ENCODE data around the gene SLC5A10. TPM values are rescaled to one million over a fixed set of nuclear protein-coding genes. Genes with fewer than 3 reads are reported as not detected.

The SLC5A10 gene
- polyA plus RNA-seq, 1 experiment: 0.05 TPM

DNA sequence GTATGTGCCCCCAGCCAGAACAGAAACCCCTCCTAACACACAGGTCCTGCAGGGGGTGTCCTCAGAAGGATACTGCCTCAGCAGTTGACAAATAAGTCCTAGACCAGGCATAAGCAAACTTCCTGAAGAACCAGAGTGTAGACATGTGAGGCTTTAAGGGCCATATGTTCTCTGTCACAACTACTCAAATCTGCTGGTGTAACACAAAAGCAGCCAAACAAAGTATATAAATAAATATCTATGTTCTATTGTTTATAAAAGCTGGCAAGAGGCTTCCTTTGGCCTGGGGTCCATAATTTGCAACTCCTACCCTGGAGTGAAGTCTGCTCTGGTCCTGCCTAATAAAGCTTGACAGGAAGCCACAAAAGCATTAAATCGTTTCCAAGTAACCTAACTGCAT, 42.7 kb downstream of the SLC5A10 start:
- TF ChIP-seq, protein P1, sequence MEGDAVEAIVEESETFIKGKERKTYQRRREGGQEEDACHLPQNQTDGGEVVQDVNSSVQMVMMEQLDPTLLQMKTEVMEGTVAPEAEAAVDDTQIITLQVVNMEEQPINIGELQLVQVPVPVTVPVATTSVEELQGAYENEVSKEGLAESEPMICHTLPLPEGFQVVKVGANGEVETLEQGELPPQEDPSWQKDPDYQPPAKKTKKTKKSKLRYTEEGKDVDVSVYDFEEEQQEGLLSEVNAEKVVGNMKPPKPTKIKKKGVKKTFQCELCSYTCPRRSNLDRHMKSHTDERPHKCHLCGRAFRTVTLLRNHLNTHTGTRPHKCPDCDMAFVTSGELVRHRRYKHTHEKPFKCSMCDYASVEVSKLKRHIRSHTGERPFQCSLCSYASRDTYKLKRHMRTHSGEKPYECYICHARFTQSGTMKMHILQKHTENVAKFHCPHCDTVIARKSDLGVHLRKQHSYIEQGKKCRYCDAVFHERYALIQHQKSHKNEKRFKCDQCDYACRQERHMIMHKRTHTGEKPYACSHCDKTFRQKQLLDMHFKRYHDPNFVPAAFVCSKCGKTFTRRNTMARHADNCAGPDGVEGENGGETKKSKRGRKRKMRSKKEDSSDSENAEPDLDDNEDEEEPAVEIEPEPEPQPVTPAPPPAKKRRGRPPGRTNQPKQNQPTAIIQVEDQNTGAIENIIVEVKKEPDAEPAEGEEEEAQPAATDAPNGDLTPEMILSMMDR (IDR thresholded peaks at IDR 0.05; ENCODE audit: insufficient read depth, low read depth, low read length): no peak

DNA sequence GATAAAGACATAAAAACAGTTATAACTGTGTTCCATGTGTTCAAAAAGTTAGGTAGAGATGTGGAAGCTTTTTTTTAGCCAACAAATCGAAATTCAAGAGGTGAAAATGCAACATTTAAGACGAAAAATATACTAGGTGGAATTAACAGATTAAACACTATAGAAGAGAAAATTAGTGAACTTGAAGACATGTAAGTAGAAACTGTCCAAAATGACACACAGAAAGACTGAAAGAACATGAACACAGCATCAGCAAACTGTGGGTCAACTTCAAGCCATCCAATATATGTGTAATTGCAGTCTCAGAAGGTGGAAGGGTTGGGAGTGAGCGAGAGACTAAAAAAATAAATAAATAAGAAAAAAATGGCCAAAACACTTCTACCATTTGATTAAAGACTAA, 43.3 kb downstream of the SLC5A10 start:
- CTCF ChIA-PET: no interaction called here
- POLR2A ChIA-PET: no interaction called here

More for the DNA sequence above, 42.7 kb downstream of the SLC5A10 start:
- DNase-seq (ENCODE audit: low read depth): no peak
- ChIA-PET CTCF (no interaction called here), POLR2A (no interaction called here)
- Histone ChIP-seq H3K36me3 (ENCODE audit: control insufficient read depth, insufficient read depth, low read length) (peaks cover 11% of the 10 kb centered on the region), H3K4me3 (ENCODE audit: low read depth, low read length) (no peak overlapping the region), H3K27me3 (ENCODE audit: control insufficient read depth, insufficient read depth, low read length) (no peaks in the 10 kb centered on the region)

DNA sequence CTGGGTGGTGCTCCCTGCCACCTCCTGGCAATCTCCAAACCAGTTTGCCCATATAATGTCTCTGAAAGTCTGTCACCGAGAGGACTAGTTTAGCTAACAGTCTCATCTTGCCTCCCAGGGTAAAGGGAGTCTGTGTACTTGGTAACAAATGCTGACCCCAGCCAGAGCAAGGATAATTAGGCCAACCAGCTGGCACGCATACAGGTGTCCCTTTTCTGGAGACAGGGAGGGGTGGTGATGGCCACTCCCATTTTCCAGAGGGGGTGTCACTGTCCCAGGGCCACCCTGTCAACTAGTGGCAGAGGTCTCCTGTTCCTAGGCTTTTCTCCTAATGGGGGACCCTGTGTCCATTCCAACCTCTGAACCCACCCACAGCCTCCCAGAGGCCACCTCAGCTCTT, 44.5 kb downstream of the SLC5A10 start:
- DNase-seq (ENCODE audit: low read depth): no peak
- ChIA-PET POLR2A (no interaction called here), CTCF (no interaction called here)
- no peaks in the 10 kb centered on the region for H3K27me3 ChIP-seq (ENCODE audit: control insufficient read depth, insufficient read depth, low read length)
- peaks cover 10% of the 10 kb centered on the region for H3K36me3 ChIP-seq (ENCODE audit: control insufficient read depth, insufficient read depth, low read length)
- TF ChIP-seq, protein P1 (IDR thresholded peaks at IDR 0.05; ENCODE audit: insufficient read depth, low read depth, low read length): no peak
- H3K4me3 ChIP-seq (ENCODE audit: low read depth, low read length): no peak overlapping the region

More for the DNA sequence above, 43.3 kb downstream of the SLC5A10 start:
- H3K27me3 ChIP-seq (ENCODE audit: control insufficient read depth, insufficient read depth, low read length): no peaks in the 10 kb centered on the region
- TF ChIP-seq, protein P1 (IDR thresholded peaks at IDR 0.05; ENCODE audit: insufficient read depth, low read depth, low read length): no peak
- no peak overlapping the region for H3K4me3 ChIP-seq (ENCODE audit: low read depth, low read length)
- peaks cover 10% of the 10 kb centered on the region for H3K36me3 ChIP-seq (ENCODE audit: control insufficient read depth, insufficient read depth, low read length)
- no peak for DNase-seq (ENCODE audit: low read depth)

DNA sequence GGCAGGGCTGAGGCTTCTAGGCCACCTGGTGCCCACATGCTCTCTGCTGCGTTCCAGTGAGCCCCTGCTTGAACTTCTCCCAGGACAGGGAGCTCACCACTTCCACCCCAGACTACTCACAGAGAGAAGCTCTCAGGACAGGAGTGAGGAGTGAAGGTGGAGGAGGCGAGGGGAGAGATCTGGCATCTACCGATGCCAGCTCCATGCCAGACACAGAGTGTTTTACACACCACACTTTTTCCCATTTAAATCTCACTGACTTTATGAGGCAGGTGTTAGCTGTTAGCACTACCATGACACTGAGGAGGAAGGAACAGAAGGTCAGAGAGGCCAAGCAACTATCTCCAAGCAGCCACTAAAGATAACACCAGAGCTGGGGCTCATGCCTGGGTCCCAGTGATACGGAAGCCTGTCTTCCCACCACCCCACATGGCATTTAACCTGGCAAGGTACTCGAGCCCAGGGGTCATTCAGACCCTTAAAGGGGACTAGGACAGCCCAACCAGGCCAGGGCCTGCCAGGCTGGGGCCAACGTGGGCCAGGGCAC, 45.8 kb downstream of the SLC5A10 start:
- CTCF ChIA-PET: interaction anchor here (1.7 kb wide), 1 partner anchor 37 kb away, joined by 7 read pairs; no protein-coding TSS in a partner anchor
- TF ChIP-seq, protein P1 (IDR thresholded peaks at IDR 0.05; ENCODE audit: insufficient read depth, low read depth, low read length): no peak
- Histone ChIP-seq H3K27me3 (ENCODE audit: control insufficient read depth, insufficient read depth, low read length) (no peaks in the 10 kb centered on the region), H3K36me3 (ENCODE audit: control insufficient read depth, insufficient read depth, low read length) (peaks cover 13% of the 10 kb centered on the region), H3K4me3 (ENCODE audit: low read depth, low read length) (no peak overlapping the region)
- no peak for DNase-seq (ENCODE audit: low read depth)
- POLR2A ChIA-PET: no interaction called here

DNA sequence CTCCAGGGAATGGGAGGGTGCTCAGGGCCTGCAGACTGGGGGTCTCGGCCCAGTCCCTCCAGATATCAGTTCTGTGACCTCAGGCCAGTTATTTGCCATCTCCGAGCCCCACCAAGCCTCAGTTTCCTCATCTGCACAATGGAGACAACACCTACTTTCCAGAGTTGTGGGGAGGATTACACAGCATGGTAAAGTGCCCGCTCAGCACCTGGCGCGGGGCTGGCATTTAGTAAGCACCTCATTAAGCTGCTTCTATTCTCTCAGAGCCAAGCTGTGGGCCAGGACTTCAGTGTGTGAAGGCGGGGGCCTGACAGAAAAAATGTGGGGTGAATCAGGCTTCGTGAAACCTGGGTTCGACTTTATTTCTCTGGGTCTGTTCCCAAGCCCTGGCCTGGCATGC, 47.4 kb downstream of the SLC5A10 start:
- POLR2A ChIA-PET: no interaction called here
- H3K4me3 ChIP-seq (ENCODE audit: low read depth, low read length): no peak overlapping the region
- TF ChIP-seq, protein P1 (IDR thresholded peaks at IDR 0.05; ENCODE audit: insufficient read depth, low read depth, low read length): no peak
- H3K27me3 ChIP-seq (ENCODE audit: control insufficient read depth, insufficient read depth, low read length): no peaks in the 10 kb centered on the region
- no peak for DNase-seq (ENCODE audit: low read depth)
- peaks cover 13% of the 10 kb centered on the region for H3K36me3 ChIP-seq (ENCODE audit: control insufficient read depth, insufficient read depth, low read length)
- CTCF ChIA-PET: interaction anchor here (0.8 kb wide), 1 partner anchor 39 kb away, joined by 3 read pairs; no protein-coding TSS in a partner anchor

All from BJ (cell line).